ENCODE data around the gene LRRD1.

- TF ChIP-seq, protein P1, sequence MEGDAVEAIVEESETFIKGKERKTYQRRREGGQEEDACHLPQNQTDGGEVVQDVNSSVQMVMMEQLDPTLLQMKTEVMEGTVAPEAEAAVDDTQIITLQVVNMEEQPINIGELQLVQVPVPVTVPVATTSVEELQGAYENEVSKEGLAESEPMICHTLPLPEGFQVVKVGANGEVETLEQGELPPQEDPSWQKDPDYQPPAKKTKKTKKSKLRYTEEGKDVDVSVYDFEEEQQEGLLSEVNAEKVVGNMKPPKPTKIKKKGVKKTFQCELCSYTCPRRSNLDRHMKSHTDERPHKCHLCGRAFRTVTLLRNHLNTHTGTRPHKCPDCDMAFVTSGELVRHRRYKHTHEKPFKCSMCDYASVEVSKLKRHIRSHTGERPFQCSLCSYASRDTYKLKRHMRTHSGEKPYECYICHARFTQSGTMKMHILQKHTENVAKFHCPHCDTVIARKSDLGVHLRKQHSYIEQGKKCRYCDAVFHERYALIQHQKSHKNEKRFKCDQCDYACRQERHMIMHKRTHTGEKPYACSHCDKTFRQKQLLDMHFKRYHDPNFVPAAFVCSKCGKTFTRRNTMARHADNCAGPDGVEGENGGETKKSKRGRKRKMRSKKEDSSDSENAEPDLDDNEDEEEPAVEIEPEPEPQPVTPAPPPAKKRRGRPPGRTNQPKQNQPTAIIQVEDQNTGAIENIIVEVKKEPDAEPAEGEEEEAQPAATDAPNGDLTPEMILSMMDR (IDR thresholded peaks at IDR 0.05; ENCODE audit: borderline replicate concordance, extremely low read depth, low read length, poor library complexity, severe bottlenecking) = no peak
- no peak for TF ChIP-seq EZH2 (IDR thresholded peaks at IDR 0.05; ENCODE audit: borderline replicate concordance, low read depth, low read length, severe bottlenecking)
These were observed 48.0 kb upstream of the LRRD1 start for GRCh38 chr7:92226981-92227380.

All from DND-41 (cell line).